ENCODE data around the gene PARN. TPM values are rescaled to one million over a fixed set of nuclear protein-coding genes. Genes with fewer than 3 reads are reported as not detected.
"Not testable (repeated sequence)": the region's sequence is repeated elsewhere in the genome, so short reads cannot be mapped to it uniquely, and the experiment has no call there.

The PARN gene
- total RNA-seq, 2 experiments from 2014 or later: 27.4 to 28.2 TPM

DNA sequence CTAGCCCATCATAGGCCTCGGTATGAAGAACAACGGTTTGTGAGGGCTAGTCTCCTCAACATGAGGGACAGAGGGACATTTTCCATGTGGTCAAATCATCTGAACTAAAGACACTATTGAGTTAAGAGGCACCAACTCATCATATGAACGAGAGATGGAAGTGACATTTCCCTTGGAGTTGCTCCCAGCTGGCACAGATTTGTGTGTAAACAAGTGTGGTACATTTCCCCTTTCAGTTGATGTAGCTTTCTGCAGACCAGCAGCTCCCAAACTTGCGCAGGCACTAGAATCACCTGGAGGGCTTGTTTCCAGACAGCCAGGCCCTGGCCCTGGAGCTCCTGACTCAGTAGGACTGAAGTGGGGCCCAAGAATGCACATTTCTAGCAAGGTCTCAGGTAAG is 205.5 kb downstream of the PARN start:
- DNase-seq (no peak), ATAC-seq (ENCODE audit: poor library complexity) (no peak)
- TF ChIP-seq, protein P1, sequence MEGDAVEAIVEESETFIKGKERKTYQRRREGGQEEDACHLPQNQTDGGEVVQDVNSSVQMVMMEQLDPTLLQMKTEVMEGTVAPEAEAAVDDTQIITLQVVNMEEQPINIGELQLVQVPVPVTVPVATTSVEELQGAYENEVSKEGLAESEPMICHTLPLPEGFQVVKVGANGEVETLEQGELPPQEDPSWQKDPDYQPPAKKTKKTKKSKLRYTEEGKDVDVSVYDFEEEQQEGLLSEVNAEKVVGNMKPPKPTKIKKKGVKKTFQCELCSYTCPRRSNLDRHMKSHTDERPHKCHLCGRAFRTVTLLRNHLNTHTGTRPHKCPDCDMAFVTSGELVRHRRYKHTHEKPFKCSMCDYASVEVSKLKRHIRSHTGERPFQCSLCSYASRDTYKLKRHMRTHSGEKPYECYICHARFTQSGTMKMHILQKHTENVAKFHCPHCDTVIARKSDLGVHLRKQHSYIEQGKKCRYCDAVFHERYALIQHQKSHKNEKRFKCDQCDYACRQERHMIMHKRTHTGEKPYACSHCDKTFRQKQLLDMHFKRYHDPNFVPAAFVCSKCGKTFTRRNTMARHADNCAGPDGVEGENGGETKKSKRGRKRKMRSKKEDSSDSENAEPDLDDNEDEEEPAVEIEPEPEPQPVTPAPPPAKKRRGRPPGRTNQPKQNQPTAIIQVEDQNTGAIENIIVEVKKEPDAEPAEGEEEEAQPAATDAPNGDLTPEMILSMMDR (IDR thresholded peaks at IDR 0.05): no peak
- no peaks in the 10 kb centered on the region for H3K4me1 Mint-ChIP-seq (ENCODE audit: low read depth)
- Histone ChIP-seq H3K36me3 (ENCODE audit: insufficient read depth, low read length) (no peaks in the 10 kb centered on the region), H3K4me1 (ENCODE audit: insufficient read depth, low read length) (no peaks in the 10 kb centered on the region), H3K27ac (ENCODE audit: low read depth in 1 of 2, low read length in 2 of 2) (no peak overlapping the region), H3K4me3 (ENCODE audit: low read length) (no peak overlapping the region), H3K9me3 (ENCODE audit: control insufficient read depth in 1 of 2, insufficient read depth in 1 of 2, low read length in 2 of 2) (no peaks in the 10 kb centered on the region), H3K27me3 (ENCODE audit: control insufficient read depth in 1 of 2, insufficient read depth in 2 of 2, low read length in 2 of 2) (no peaks in the 10 kb centered on the region)
- POLR2A ChIA-PET: no interaction called here
- H3K27me3 Mint-ChIP-seq: no peaks in the 10 kb centered on the region
- H3K4me3 Mint-ChIP-seq: no peak overlapping the region
- no peak overlapping the region for H3K27ac Mint-ChIP-seq
- no peaks in the 10 kb centered on the region for H3K9me3 Mint-ChIP-seq
- no peaks in the 10 kb centered on the region for H3K36me3 Mint-ChIP-seq (ENCODE audit: low read depth)
- intact Hi-C loops (cut with DNase I, micrococcal nuclease): no loop called here
- CTCF ChIA-PET: no interaction called here

GRCh38 chr16:14423344-14423743 is 206.7 kb downstream of the PARN start:
- Histone ChIP-seq H3K36me3 (ENCODE audit: insufficient read depth, low read length) (no peaks in the 10 kb centered on the region), H3K27ac (ENCODE audit: low read depth in 1 of 2, low read length in 2 of 2) (no peak overlapping the region), H3K9me3 (ENCODE audit: control insufficient read depth in 1 of 2, insufficient read depth in 1 of 2, low read length in 2 of 2) (no peaks in the 10 kb centered on the region), H3K4me3 (ENCODE audit: low read length) (no peak overlapping the region), H3K27me3 (ENCODE audit: control insufficient read depth in 1 of 2, insufficient read depth in 2 of 2, low read length in 2 of 2) (no peaks in the 10 kb centered on the region), H3K4me1 (ENCODE audit: insufficient read depth, low read length) (no peaks in the 10 kb centered on the region)
- H3K9me3 Mint-ChIP-seq: no peaks in the 10 kb centered on the region
- TF ChIP-seq, protein P1 (IDR thresholded peaks at IDR 0.05): no peak
- no peaks in the 10 kb centered on the region for H3K4me1 Mint-ChIP-seq (ENCODE audit: low read depth)
- H3K27ac Mint-ChIP-seq: no peak overlapping the region
- H3K27me3 Mint-ChIP-seq: no peaks in the 10 kb centered on the region
- no peaks in the 10 kb centered on the region for H3K36me3 Mint-ChIP-seq (ENCODE audit: low read depth)
- ATAC-seq (ENCODE audit: poor library complexity) (no peak), DNase-seq (no peak)
- ChIA-PET POLR2A (no interaction called here), CTCF (no interaction called here)
- H3K4me3 Mint-ChIP-seq: no peak overlapping the region
- intact Hi-C loops (cut with DNase I, micrococcal nuclease): no loop called here

DNA sequence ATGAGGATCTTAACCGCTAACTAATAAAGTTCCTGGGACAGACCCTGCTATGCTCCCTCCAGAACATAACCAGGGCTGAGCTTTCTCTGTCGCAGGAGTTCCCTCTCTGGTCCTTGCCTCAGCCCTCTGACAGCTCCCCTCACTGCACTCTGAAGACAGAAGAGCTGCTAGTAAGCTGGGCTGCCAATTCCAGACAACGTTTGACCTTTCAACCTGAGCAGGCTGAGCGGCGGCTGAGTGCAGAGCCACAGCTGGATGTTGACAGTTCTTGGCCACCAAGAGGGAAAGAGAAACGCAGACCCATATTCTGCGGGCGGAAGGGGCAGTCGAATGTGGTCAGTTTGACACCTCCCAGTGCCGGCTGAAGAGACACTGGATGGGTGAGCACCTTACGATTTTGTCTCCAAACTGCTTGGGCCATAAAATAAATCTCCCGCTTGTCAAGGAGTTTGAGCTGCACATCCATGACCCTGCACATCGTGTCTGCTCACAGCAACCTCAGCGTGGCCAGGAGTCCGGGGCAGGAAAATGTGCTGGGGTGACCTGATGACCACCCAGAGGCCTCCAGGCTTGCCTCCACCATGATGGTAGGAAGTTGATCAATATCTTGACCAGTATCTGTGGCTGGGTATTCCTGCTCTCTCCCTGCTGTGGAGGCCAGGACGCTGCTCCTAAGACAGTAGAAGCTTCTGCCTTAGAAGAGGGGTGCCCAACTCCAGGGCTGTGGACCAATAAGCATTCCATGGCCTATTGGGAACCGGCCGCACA is 209.2 kb downstream of the PARN start:
- Histone ChIP-seq H3K9me3 (ENCODE audit: control insufficient read depth in 1 of 2, insufficient read depth in 1 of 2, low read length in 2 of 2) (no peaks in the 10 kb centered on the region), H3K27ac (ENCODE audit: low read depth in 1 of 2, low read length in 2 of 2) (no peak overlapping the region), H3K4me3 (ENCODE audit: low read length) (no peak overlapping the region), H3K27me3 (ENCODE audit: control insufficient read depth in 1 of 2, insufficient read depth in 2 of 2, low read length in 2 of 2) (no peaks in the 10 kb centered on the region), H3K36me3 (ENCODE audit: insufficient read depth, low read length) (no peaks in the 10 kb centered on the region), H3K4me1 (ENCODE audit: insufficient read depth, low read length) (no peaks in the 10 kb centered on the region)
- TF ChIP-seq, protein P1 (IDR thresholded peaks at IDR 0.05): no peak
- CTCF ChIA-PET: no interaction called here
- H3K36me3 Mint-ChIP-seq (ENCODE audit: low read depth): no peaks in the 10 kb centered on the region
- H3K27ac Mint-ChIP-seq: no peak overlapping the region
- no peaks in the 10 kb centered on the region for H3K27me3 Mint-ChIP-seq
- H3K4me3 Mint-ChIP-seq: no peak overlapping the region
- H3K9me3 Mint-ChIP-seq: peaks cover 3% of the 10 kb centered on the region
- intact Hi-C loops (cut with DNase I, micrococcal nuclease): no loop called here
- DNase-seq: no peak
- POLR2A ChIA-PET: no interaction called here
- no peaks in the 10 kb centered on the region for H3K4me1 Mint-ChIP-seq (ENCODE audit: low read depth)
- ATAC-seq (ENCODE audit: poor library complexity): no peak

- DNase-seq: not testable (repeated sequence)
These were observed 209.8 kb downstream of the PARN start for GRCh38 chr16:14420243-14420642.

More at GRCh38 chr16:14420243-14420642, 209.8 kb downstream of the PARN start:
- H3K9me3 ChIP-seq (ENCODE audit: control insufficient read depth in 1 of 2, insufficient read depth in 1 of 2, low read length in 2 of 2); H3K36me3 ChIP-seq (ENCODE audit: insufficient read depth, low read length); POLR2A ChIA-PET; H3K27me3 ChIP-seq (ENCODE audit: control insufficient read depth in 1 of 2, insufficient read depth in 2 of 2, low read length in 2 of 2); H3K27ac Mint-ChIP-seq; H3K4me1 ChIP-seq (ENCODE audit: insufficient read depth, low read length); ATAC-seq (ENCODE audit: poor library complexity); H3K36me3 Mint-ChIP-seq (ENCODE audit: low read depth); H3K9me3 Mint-ChIP-seq; CTCF ChIA-PET; intact Hi-C loops (cut with DNase I, micrococcal nuclease); H3K4me3 Mint-ChIP-seq; H3K4me3 ChIP-seq (ENCODE audit: low read length); H3K27me3 Mint-ChIP-seq; H3K27ac ChIP-seq (ENCODE audit: low read depth in 1 of 2, low read length in 2 of 2); H3K4me1 Mint-ChIP-seq (ENCODE audit: low read depth): not testable (repeated sequence)

Data from CD4-positive, alpha-beta T cell (primary cell).